WERI-Rb-1 (cell line): ENCODE data around the gene DPAGT1.

Experiments used
- DNase-seq: peaks from one replicate; pipeline ENCODE4 v3.0.0-alpha.2; 2020
- H3K27ac ChIP-seq: fragments of 250-450 bp; sonication (Bioruptor Pico); 2 replicates; pipeline ENCODE4 v1.5.1; 2020; ENCODE audit warnings: mild to moderate bottlenecking, moderate library complexity
- H3K27me3 ChIP-seq: fragments of 250-450 bp; sonication (Bioruptor Pico); 2 replicates; pipeline ENCODE4 v1.5.1; 2021; ENCODE audit warnings: mild to moderate bottlenecking, low read depth, moderate library complexity; ENCODE audit not compliant: insufficient read depth, severe bottlenecking
- H3K36me3 ChIP-seq: fragments of 250-450 bp; sonication (Bioruptor Pico); 2 replicates; pipeline ENCODE4 v1.5.1; 2020; ENCODE audit warnings: mild to moderate bottlenecking, moderate library complexity
- H3K4me3 ChIP-seq: 2 replicates; pipeline ENCODE4 v1.5.1; 2011; ENCODE audit warnings: low read depth, mild to moderate bottlenecking, control low read depth, low read length
- H3K9me3 ChIP-seq: fragments of 250-450 bp; sonication (Bioruptor Pico); 2 replicates; pipeline ENCODE4 v1.5.1; 2021; ENCODE audit warnings: mild to moderate bottlenecking, moderate library complexity; ENCODE audit not compliant: severe bottlenecking
- CTCF ChIP-seq: IDR thresholded peaks from 2 replicates; pipeline ENCODE4 v1.5.1; 2011; ENCODE audit warnings: low read depth, mild to moderate bottlenecking, control low read depth, inconsistent platforms, low read length

Gene DPAGT1

GRCh38 chr11:119125821-119126220, 24.2 kb upstream of the DPAGT1 start:
- no peaks in the 10 kb centered on the region for H3K9me3 ChIP-seq
- TF ChIP-seq CTCF: no peak
- peaks cover 40% of the 10 kb centered on the region for H3K36me3 ChIP-seq
- no peak overlapping the region for H3K27ac ChIP-seq
- H3K4me3 ChIP-seq: no peak overlapping the region
- no peaks in the 10 kb centered on the region for H3K27me3 ChIP-seq
- no peak for DNase-seq

- TF ChIP-seq CTCF: no peak
- H3K4me3 ChIP-seq: peak overlapping the region; percentile 90
- DNase-seq: no peak
- no peaks in the 10 kb centered on the region for H3K9me3 ChIP-seq
- peak overlapping the region; percentile 91 for H3K27ac ChIP-seq
- H3K36me3 ChIP-seq: peaks cover 19% of the 10 kb centered on the region
- no peaks in the 10 kb centered on the region for H3K27me3 ChIP-seq
These were observed 20.1 kb upstream of the DPAGT1 start for GRCh38 chr11:119121811-119122124.

- Histone ChIP-seq H3K4me3 (peak within 1 kb of the TSS; percentile 90), H3K27me3 (no peaks in the 10 kb centered on the region), H3K9me3 (no peaks in the 10 kb centered on the region), H3K27ac (peak within 1 kb of the TSS; percentile 94), H3K36me3 (peaks cover 20% of the 10 kb centered on the region)
- DNase-seq: peak; percentile 100
- TF ChIP-seq CTCF: no peak
These were observed 19.6 kb upstream of the DPAGT1 start, which contains the start of gene HINFP for GRCh38 chr11:119121008-119121810. TSS of gene HINFP (plus strand) at chr11:119121580. CDS start at chr11:119126945, 5,365 bp downstream.

- Histone ChIP-seq H3K27me3 (no peaks in the 10 kb centered on the region), H3K4me3 (peak overlapping the region; percentile 42), H3K36me3 (peaks cover 21% of the 10 kb centered on the region), H3K27ac (peak overlapping the region; percentile 94), H3K9me3 (no peaks in the 10 kb centered on the region)
- DNase-seq: peak; percentile 52
- TF ChIP-seq CTCF: no peak
These were observed 19.0 kb upstream of the DPAGT1 start for GRCh38 chr11:119120639-119121007.

GRCh38 chr11:119118946-119119345, 17.3 kb upstream of the DPAGT1 start:
- H3K9me3 ChIP-seq: no peaks in the 10 kb centered on the region
- no peak overlapping the region for H3K27ac ChIP-seq
- no peak overlapping the region for H3K4me3 ChIP-seq
- H3K36me3 ChIP-seq: peaks cover 21% of the 10 kb centered on the region
- TF ChIP-seq CTCF: no peak
- no peaks in the 10 kb centered on the region for H3K27me3 ChIP-seq
- no peak for DNase-seq

- Histone ChIP-seq H3K4me3 (no peak overlapping the region), H3K36me3 (peaks cover 18% of the 10 kb centered on the region), H3K27ac (no peak overlapping the region), H3K9me3 (no peaks in the 10 kb centered on the region), H3K27me3 (no peaks in the 10 kb centered on the region)
- DNase-seq: no peak
- TF ChIP-seq CTCF: no peak
These were observed 16.6 kb upstream of the DPAGT1 start for GRCh38 chr11:119118227-119118626.
